ENCODE data around the gene TNFRSF8. TPM values are rescaled to one million over a fixed set of nuclear protein-coding genes. Genes with fewer than 3 reads are reported as not detected.

TNFRSF8 gene
- total RNA-seq, 1 experiment from 2014 or later = not detected

- intact Hi-C loops (cut with micrococcal nuclease) = no loop called here
- no TSS peak for BruUV-seq (replicated peaks)
- Histone ChIP-seq H2AFZ (ENCODE audit: low read length) (0 out of 2 replicates have a peak overlapping the region, but pooled peaks have one; percentile 7), H3K27me3 (ENCODE audit: low read length) (no peaks in the 10 kb centered on the region), H3K4me1 (ENCODE audit: insufficient read depth, low read length) (peaks cover 21% of the 10 kb centered on the region), H3K79me2 (ENCODE audit: low read length) (no peaks in the 10 kb centered on the region), H3K4me2 (ENCODE audit: low read length) (peak overlapping the region; percentile 41), H3K9me2 (replicated peaks; ENCODE audit: low read length) (no peaks in the 10 kb centered on the region), H3K4me3 (ENCODE audit: low read length) (no peak overlapping the region), H3K9ac (ENCODE audit: low read length) (no peak overlapping the region), H3F3A (ENCODE audit: low read length, unreplicated experiment) (no peaks in the 10 kb centered on the region), H3K27ac (ENCODE audit: low read length) (peak overlapping the region; percentile 17; the same call in 1 of the 2 replicates), H3K9me3 (ENCODE audit: low read length) (no peaks in the 10 kb centered on the region), H3K36me3 (ENCODE audit: low read depth, low read length) (no peaks in the 10 kb centered on the region), H4K20me1 (ENCODE audit: low read length) (no peaks in the 10 kb centered on the region)
- ChIA-PET POLR2A (ENCODE audit: unreplicated experiment) (no interaction called here), CTCF (no interaction called here)
- TF ChIP-seq CTCF (conservative IDR thresholded peaks at IDR 0.05; ENCODE audit: low read depth, low read length) = no peak
- peak; percentile 97 for TF ChIP-seq EZH2phosphoT487 (IDR thresholded peaks at IDR 0.05; ENCODE audit: borderline replicate concordance, low read length)
- no peak for TF ChIP-seq EZH2 (IDR thresholded peaks at IDR 0.05; ENCODE audit: low read length, unreplicated experiment)
- DNase-seq = peak; percentile 92
- peak; percentile 96 for ATAC-seq
Observed at GRCh38 chr1:12143631-12144155, 80.6 kb downstream of the TNFRSF8 start.

- no peak overlapping the region for H3K9ac ChIP-seq (ENCODE audit: low read length)
- POLR2A ChIA-PET (ENCODE audit: unreplicated experiment) = no interaction called here
- H3K79me2 ChIP-seq (ENCODE audit: low read length) = no peaks in the 10 kb centered on the region
- peaks cover 21% of the 10 kb centered on the region for H3K4me1 ChIP-seq (ENCODE audit: insufficient read depth, low read length)
- ATAC-seq = no peak
- no peaks in the 10 kb centered on the region for H3F3A ChIP-seq (ENCODE audit: low read length, unreplicated experiment)
- intact Hi-C loops (cut with micrococcal nuclease) = no loop called here
- H3K9me2 ChIP-seq (replicated peaks; ENCODE audit: low read length) = no peaks in the 10 kb centered on the region
- peak overlapping the region; percentile 17; the same call in 1 of the 2 replicates for H3K27ac ChIP-seq (ENCODE audit: low read length)
- CTCF ChIA-PET = no interaction called here
- H3K36me3 ChIP-seq (ENCODE audit: low read depth, low read length) = no peaks in the 10 kb centered on the region
- no TSS peak for BruUV-seq (replicated peaks)
- TF ChIP-seq CTCF (conservative IDR thresholded peaks at IDR 0.05; ENCODE audit: low read depth, low read length) (no peak), EZH2phosphoT487 (IDR thresholded peaks at IDR 0.05; ENCODE audit: borderline replicate concordance, low read length) (no peak), EZH2 (IDR thresholded peaks at IDR 0.05; ENCODE audit: low read length, unreplicated experiment) (no peak)
- DNase-seq = no peak
- H3K4me2 ChIP-seq (ENCODE audit: low read length) = peak overlapping the region; percentile 41; the same call in 1 of the 2 replicates
- 0 out of 2 replicates have a peak overlapping the region, but pooled peaks have one; percentile 7 for H2AFZ ChIP-seq (ENCODE audit: low read length)
- no peaks in the 10 kb centered on the region for H3K9me3 ChIP-seq (ENCODE audit: low read length)
- no peak overlapping the region for H3K4me3 ChIP-seq (ENCODE audit: low read length)
- H3K27me3 ChIP-seq (ENCODE audit: low read length) = no peaks in the 10 kb centered on the region
- no peaks in the 10 kb centered on the region for H4K20me1 ChIP-seq (ENCODE audit: low read length)
Observed at GRCh38 chr1:12144236-12144635, 81.1 kb downstream of the TNFRSF8 start.

- no peaks in the 10 kb centered on the region for H3K9me3 ChIP-seq (ENCODE audit: low read length)
- ChIA-PET CTCF (no interaction called here), POLR2A (ENCODE audit: unreplicated experiment) (no interaction called here)
- no TSS peak for BruUV-seq (replicated peaks)
- no peak for ATAC-seq
- no peaks in the 10 kb centered on the region for H3F3A ChIP-seq (ENCODE audit: low read length, unreplicated experiment)
- H3K4me1 ChIP-seq (ENCODE audit: insufficient read depth, low read length) = peaks cover 21% of the 10 kb centered on the region
- H3K27ac ChIP-seq (ENCODE audit: low read length) = no peak overlapping the region
- no peak overlapping the region for H2AFZ ChIP-seq (ENCODE audit: low read length)
- no peaks in the 10 kb centered on the region for H3K27me3 ChIP-seq (ENCODE audit: low read length)
- no peaks in the 10 kb centered on the region for H3K79me2 ChIP-seq (ENCODE audit: low read length)
- no peak for DNase-seq
- H3K36me3 ChIP-seq (ENCODE audit: low read depth, low read length) = no peaks in the 10 kb centered on the region
- intact Hi-C loops (cut with micrococcal nuclease) = no loop called here
- no peaks in the 10 kb centered on the region for H3K9me2 ChIP-seq (replicated peaks; ENCODE audit: low read length)
- TF ChIP-seq CTCF (conservative IDR thresholded peaks at IDR 0.05; ENCODE audit: low read depth, low read length) (no peak), EZH2 (IDR thresholded peaks at IDR 0.05; ENCODE audit: low read length, unreplicated experiment) (no peak), EZH2phosphoT487 (IDR thresholded peaks at IDR 0.05; ENCODE audit: borderline replicate concordance, low read length) (no peak)
- H3K9ac ChIP-seq (ENCODE audit: low read length) = no peak overlapping the region
- no peak overlapping the region for H3K4me2 ChIP-seq (ENCODE audit: low read length)
- H4K20me1 ChIP-seq (ENCODE audit: low read length) = no peaks in the 10 kb centered on the region
- no peak overlapping the region for H3K4me3 ChIP-seq (ENCODE audit: low read length)
Observed at GRCh38 chr1:12144969-12145368, 81.9 kb downstream of the TNFRSF8 start.
